HG03521 (cell line): ENCODE measurements around the gene RAB14.
"Not testable (repeated sequence)": the region's sequence is repeated elsewhere in the genome, so short reads cannot be mapped to it uniquely, and the experiment has no call there.

Experiments
- ATAC-seq: cut with Tn5 transposase; IDR thresholded peaks from one replicate; pipeline ENCODE4 v1.9.1; 2021; ENCODE audit warnings: mild to moderate bottlenecking, moderate library complexity; ENCODE audit not compliant: unreplicated experiment

The RAB14 gene

GRCh38 chr9:121192959-121193640 lies 8.6 kb downstream of the RAB14 start:
- ATAC-seq: no peak

- ATAC-seq: no peak
These were observed 9.2 kb downstream of the RAB14 start for GRCh38 chr9:121192518-121192917.

- ATAC-seq: no peak
These were observed 10.4 kb downstream of the RAB14 start for GRCh38 chr9:121191235-121191634.

- ATAC-seq: no peak
These were observed 12.0 kb downstream of the RAB14 start for GRCh38 chr9:121189660-121190059.

GRCh38 chr9:121189006-121189405 lies 12.7 kb downstream of the RAB14 start:
- ATAC-seq: no peak

- no peak for ATAC-seq
These were observed 13.9 kb downstream of the RAB14 start for GRCh38 chr9:121187636-121188305.

- no peak for ATAC-seq
These were observed 15.8 kb downstream of the RAB14 start for GRCh38 chr9:121185774-121186403.

- ATAC-seq: no peak
These were observed 16.4 kb downstream of the RAB14 start for GRCh38 chr9:121185178-121185745.

- no peak for ATAC-seq
These were observed 17.2 kb downstream of the RAB14 start for GRCh38 chr9:121184463-121184862.

GRCh38 chr9:121183666-121184423 lies 17.8 kb downstream of the RAB14 start:
- ATAC-seq: no peak

- ATAC-seq: no peak
These were observed 18.7 kb downstream of the RAB14 start for GRCh38 chr9:121182989-121183388.

GRCh38 chr9:121182101-121182836 lies 19.4 kb downstream of the RAB14 start:
- no peak for ATAC-seq

GRCh38 chr9:121179930-121180681 lies 21.6 kb downstream of the RAB14 start:
- ATAC-seq: no peak

GRCh38 chr9:121179373-121179721 lies 22.3 kb downstream of the RAB14 start:
- not testable (repeated sequence) for ATAC-seq

- ATAC-seq: no peak
These were observed 22.8 kb downstream of the RAB14 start for GRCh38 chr9:121178676-121179372.

GRCh38 chr9:121173501-121173900 lies 28.2 kb downstream of the RAB14 start:
- no peak for ATAC-seq

- ATAC-seq: no peak
These were observed 28.8 kb downstream of the RAB14 start for GRCh38 chr9:121172726-121173487.

GRCh38 chr9:121171236-121171635 lies 30.4 kb downstream of the RAB14 start:
- ATAC-seq: no peak
